22Rv1 (cell line): ENCODE results near the gene DYRK1A.

Source experiments
- H3K27ac ChIP-seq: fragments of 450-650 bp; 2 replicates; pipeline ENCODE4 v1.5.1; 2017
- ZFX ChIP-seq: fragments of 450-650 bp; IDR thresholded peaks from 2 replicates; pipeline ENCODE4 v1.6.1; 2017; ENCODE audit warnings: antibody characterized with exemption, borderline replicate concordance
- TF ChIP-seq, protein P1 (sequence below): fragments of 450-650 bp; IDR thresholded peaks from 2 replicates; pipeline ENCODE4 v1.5.1; 2017; ENCODE audit warnings: mild to moderate bottlenecking

The DYRK1A gene

DNA sequence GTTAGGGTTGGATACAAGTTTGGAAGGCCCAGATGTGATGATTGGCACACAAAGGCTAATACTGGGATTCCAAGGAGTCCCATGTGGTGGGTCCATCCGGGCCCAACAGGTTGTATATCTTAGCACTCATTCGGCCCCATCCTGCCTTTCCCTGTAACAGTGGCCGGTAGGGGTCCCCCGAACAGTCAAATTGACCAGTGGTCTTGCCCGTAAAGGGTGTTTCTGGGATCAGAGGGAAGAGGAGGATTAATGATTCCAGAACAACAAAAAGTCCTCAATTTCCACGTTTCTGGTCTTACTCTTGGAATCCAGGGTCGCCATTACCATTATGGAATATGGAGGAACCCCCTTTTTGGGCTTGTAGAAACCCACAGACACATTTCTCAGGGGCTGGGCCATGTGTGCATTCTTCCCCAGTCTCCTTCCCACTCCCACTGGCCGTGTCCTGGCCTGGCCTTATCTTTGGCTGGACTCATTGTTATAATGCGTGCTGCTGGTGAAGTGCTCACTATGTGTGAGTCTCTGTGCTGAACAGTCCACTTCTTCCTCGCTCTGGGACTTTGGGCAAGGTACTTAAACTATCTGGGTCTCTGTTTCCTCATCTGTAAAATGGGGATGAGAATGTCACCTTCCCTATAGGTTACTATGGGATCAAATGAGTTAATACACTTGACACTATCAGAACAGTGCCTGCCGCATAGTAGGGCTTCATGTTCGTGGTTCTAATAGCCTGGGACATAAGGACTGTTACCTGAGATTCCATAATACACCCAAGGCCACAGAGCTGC, 161.8 kb downstream of the DYRK1A start:
- no peak overlapping the region for H3K27ac ChIP-seq
- TF ChIP-seq, protein P1, sequence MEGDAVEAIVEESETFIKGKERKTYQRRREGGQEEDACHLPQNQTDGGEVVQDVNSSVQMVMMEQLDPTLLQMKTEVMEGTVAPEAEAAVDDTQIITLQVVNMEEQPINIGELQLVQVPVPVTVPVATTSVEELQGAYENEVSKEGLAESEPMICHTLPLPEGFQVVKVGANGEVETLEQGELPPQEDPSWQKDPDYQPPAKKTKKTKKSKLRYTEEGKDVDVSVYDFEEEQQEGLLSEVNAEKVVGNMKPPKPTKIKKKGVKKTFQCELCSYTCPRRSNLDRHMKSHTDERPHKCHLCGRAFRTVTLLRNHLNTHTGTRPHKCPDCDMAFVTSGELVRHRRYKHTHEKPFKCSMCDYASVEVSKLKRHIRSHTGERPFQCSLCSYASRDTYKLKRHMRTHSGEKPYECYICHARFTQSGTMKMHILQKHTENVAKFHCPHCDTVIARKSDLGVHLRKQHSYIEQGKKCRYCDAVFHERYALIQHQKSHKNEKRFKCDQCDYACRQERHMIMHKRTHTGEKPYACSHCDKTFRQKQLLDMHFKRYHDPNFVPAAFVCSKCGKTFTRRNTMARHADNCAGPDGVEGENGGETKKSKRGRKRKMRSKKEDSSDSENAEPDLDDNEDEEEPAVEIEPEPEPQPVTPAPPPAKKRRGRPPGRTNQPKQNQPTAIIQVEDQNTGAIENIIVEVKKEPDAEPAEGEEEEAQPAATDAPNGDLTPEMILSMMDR, result no peak
- no peak for TF ChIP-seq ZFX

DNA sequence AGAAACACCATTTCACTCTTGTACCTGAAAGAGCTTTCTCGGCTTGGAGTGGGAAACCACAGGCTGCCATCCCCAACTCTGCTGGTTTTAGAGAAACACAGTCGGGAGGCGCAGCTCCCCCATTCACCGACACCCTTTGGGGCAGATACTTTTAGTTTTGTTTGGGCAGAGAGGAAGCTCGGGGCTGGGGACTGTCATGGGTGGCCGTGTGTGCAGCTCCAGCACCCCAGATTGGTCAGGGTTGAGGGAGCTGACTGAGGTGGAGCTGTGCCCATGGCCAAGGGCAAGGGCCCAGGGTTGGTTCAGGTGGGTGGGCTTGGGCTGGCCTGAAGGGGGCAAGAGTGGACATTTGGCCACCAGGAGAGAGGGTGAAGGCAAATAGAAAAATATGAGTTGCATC, 163.1 kb downstream of the DYRK1A start:
- TF ChIP-seq, protein P1, result no peak
- no peak for TF ChIP-seq ZFX
- no peak overlapping the region for H3K27ac ChIP-seq

DNA sequence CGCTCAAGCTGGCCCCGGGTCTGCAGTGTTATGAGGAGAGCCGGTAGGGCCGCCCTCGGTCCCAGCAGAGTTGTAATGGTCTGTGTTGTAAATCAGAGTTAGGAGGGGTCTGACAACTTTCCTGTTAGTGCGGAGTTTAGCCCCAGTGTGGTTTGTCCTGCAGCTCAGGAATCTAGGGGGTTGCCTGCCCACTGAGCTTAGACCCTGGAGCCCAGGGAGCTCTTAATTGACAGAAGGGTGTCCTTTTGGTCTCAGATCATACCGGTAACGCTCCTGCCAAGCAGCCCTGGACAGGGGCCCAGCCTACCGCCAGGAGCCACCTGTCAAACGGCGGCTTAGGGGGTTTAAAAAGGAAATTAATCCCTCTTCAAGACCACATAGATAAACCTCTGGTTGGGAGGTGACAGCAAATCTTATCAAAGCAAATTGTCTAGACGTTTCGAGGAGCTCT, 164.4 kb downstream of the DYRK1A start:
- no peak for TF ChIP-seq ZFX
- TF ChIP-seq, protein P1, result no peak
- H3K27ac ChIP-seq, result no peak overlapping the region

DNA sequence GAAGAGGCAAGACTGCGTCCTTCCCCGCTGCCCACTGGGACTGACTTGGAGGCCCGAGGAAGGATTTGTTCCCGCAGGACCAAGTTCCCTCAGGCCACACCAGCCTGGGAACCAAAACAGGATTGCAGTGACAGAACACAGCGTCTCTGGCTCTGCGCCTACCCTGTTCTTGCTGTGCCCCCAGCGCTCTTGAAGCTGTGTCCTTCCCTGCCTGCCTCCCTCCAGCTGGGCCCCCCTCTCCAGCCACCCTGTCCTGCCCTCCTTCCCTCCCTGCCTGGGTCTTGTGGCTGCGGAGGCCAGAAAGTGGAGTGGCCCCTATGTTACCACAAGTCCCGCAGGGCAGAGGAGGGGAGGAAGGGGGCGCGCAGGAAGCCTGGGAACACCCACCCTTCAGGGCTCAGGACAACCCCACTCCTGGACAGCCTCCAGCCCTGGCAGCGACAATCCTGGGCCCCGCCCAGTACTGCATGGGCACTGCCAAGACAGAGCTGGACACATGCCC, 164.9 kb downstream of the DYRK1A start:
- no peak for TF ChIP-seq ZFX
- no peak overlapping the region for H3K27ac ChIP-seq

DNA sequence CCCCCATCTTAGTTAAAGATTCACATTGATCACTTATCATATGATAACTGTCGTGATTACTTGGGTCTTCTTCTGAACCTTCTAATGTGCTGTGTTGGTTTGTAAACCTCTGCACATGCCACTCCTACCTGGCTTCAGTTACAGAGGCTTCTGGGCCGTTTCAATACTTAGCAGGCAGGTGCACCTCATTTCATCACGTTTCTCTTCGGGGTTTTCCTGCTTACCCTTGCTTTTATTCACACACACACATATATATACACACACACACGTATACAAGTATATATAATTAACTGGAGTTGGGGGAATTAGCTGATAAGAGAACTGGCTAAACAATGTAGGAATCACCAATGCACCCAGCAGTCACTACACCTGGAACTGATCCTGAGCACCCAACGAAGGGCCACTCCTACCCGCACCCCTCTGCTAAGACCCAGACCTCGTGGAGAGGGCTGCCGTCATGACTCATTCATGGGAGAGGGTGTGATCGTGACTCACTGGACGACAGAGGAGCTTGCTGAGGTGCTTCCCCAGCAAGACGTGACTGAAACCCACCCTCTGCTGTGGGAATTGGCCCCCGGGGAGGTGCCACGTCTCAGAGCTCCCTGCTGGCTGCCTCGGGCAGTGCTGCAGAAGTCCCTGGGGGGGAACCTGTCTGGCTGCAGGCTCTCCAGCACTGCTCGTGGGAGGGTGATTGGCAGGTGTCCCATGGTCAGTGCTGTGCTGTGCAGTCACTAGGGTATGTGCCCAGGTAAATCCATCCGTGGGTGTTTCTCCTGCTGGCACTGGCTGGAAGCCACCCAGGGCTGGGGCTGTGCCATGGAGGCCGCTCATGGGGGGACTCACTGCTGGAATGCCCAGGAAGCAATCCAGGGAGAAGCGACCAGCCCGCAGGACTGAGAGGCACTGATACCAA, 166.6 kb downstream of the DYRK1A start:
- TF ChIP-seq, protein P1, result no peak
- no peak for TF ChIP-seq ZFX
- H3K27ac ChIP-seq, result no peak overlapping the region

DNA sequence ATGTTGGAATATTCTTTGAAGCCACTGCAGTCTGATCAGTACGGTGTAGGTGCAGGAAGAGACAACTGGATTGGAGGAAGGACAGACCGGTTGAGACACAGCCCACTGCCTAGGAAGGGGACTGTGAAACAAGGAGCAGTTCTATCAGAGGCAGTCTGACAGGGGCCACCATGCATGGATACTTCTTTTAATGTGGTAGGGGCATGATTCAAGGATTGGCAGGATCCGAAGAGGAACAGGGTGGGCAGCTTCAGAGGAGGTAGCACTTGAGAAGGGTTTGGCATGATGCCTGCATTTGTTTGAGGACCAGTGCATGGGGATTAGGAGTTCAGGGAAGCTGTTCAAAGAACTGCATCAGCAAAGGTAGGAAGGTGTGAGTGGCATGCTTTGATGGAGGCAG, 167.9 kb downstream of the DYRK1A start:
- TF ChIP-seq, protein P1, result no peak
- no peak for TF ChIP-seq ZFX
- no peak overlapping the region for H3K27ac ChIP-seq

DNA sequence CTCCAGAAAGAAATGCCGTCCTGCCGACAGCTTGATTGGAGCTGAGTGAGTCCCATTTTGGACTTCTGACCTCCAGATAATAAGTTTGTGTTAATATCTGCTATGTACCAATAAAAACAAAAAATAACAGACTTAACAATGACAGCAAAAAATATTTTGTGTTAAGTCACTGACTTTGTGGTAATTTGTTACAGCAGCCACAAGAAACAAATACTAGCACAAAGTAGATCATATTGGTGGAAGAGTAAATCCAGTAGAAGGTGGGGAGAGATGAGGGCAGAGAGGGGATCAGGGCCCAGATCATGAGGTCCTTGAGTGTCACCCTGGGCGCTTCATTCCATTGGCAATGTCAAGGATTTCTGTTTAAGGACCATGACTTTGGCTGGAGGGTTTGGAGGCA, 168.6 kb downstream of the DYRK1A start:
- TF ChIP-seq, protein P1, result no peak
- TF ChIP-seq ZFX, result no peak
- no peak overlapping the region for H3K27ac ChIP-seq
